ENCODE results near the gene C1orf167. TPM values are rescaled to one million over a fixed set of nuclear protein-coding genes. Genes with fewer than 3 reads are reported as not detected.

The C1orf167 gene
- total RNA-seq, 1 experiment from 2014 or later, result not detected

DNA sequence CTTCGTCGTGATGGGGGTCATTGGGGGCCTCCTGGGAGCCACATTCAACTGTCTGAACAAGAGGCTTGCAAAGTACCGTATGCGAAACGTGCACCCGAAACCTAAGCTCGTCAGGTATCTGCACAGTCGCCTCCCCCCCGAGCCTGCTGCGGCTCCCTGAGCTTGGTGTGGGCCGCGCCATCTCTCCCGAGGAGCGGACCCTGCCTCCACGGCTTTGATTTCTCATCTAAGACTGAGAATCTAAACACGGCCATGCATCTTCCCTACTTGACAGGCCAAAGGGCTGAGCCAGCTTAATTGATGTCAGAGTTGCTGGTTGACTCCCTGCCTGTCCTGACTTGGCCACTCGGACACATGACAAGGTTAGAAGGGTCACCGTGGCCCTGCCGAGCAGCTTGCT, 66.5 kb downstream of the C1orf167 start:
- Histone ChIP-seq H3K9ac (ENCODE audit: low read length) (no peak overlapping the region), H3K36me3 (ENCODE audit: insufficient read depth, low read length) (peaks cover 14% of the 10 kb centered on the region), H4K20me1 (ENCODE audit: insufficient read depth, low read depth, low read length) (no peaks in the 10 kb centered on the region), H2AFZ (ENCODE audit: low read length) (no peak overlapping the region), H3K27me3 (ENCODE audit: low read length) (no peaks in the 10 kb centered on the region), H3K4me3 (ENCODE audit: low read length) (no peak overlapping the region), H3K27ac (ENCODE audit: low read length) (no peak overlapping the region), H3K9me2 (replicated peaks; ENCODE audit: insufficient read depth, low read length) (no peaks in the 10 kb centered on the region), H3K4me2 (ENCODE audit: low read depth, low read length, poor library complexity, severe bottlenecking) (no peak overlapping the region), H3K79me2 (ENCODE audit: low read length) (no peaks in the 10 kb centered on the region), H3K9me3 (ENCODE audit: low read length) (no peaks in the 10 kb centered on the region), H3K4me1 (ENCODE audit: low read length) (no peaks in the 10 kb centered on the region)
- DNase-seq, result no peak

DNA sequence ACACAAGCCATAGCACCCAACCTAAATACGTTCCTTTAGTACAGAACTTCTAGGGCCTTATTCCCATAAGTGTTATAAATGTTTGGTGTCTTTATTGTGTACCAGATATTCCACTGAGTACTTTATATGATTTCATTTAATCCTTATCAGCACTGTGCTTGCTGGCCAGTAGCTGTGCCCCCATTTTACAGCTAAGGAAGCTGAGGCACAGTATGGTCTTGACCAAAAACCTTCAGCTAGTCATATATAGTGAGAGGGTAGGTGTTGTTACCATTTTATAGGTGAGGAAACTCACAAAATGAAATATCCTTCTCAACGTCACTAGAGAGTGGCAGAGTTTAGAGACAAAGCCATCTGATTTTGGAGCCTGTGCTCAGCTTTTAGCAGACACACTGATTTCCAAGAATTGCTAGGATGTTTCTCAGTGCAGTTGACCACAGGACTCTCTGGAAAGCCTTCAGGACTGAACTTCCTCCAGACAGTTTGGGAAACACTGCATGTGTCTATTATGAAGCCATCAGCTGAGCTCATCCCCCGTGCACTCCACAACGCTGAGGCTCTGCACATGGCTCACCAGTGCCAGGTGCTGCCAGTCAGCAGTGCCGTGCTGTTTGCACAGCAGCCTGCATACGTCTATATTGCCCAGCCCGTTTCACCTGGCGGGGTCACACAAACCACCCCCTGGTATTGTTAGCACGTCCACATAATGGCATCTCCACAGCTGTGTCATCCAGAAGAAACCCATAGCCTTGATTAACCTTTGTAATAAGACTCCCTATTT, 70.1 kb downstream of the C1orf167 start:
- Histone ChIP-seq H3K27ac (ENCODE audit: low read length) (no peak overlapping the region), H3K79me2 (ENCODE audit: low read length) (no peaks in the 10 kb centered on the region), H2AFZ (ENCODE audit: low read length) (no peak overlapping the region), H3K4me1 (ENCODE audit: low read length) (no peaks in the 10 kb centered on the region), H3K9ac (ENCODE audit: low read length) (no peak overlapping the region), H3K27me3 (ENCODE audit: low read length) (no peaks in the 10 kb centered on the region), H3K4me3 (ENCODE audit: low read length) (no peak overlapping the region), H4K20me1 (ENCODE audit: insufficient read depth, low read depth, low read length) (peaks cover 6% of the 10 kb centered on the region; the same call in 1 of the 2 replicates), H3K9me2 (replicated peaks; ENCODE audit: insufficient read depth, low read length) (no peaks in the 10 kb centered on the region), H3K36me3 (ENCODE audit: insufficient read depth, low read length) (peaks cover 14% of the 10 kb centered on the region), H3K4me2 (ENCODE audit: low read depth, low read length, poor library complexity, severe bottlenecking) (no peak overlapping the region), H3K9me3 (ENCODE audit: low read length) (no peaks in the 10 kb centered on the region)
- no peak for DNase-seq

DNA sequence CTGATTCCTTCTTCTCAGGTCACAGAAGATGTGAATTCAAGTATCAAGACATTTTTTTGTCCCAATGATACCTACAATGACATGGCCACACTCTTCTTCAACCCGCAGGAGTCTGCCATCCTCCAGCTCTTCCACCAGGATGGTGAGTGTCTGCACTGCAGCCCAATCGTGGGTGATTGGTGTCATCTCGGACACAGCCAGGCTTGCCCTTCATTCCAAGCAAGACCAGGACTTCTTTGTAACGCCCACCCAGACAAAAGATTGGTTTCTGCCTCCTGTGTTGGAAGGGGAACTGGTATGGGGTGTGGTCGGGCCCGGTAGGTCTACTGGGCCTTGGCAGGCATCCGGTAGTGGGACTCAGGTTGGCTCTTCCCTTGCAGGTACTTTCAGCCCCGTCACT, 71.5 kb downstream of the C1orf167 start:
- H3K9ac ChIP-seq (ENCODE audit: low read length), result no peak overlapping the region

DNA sequence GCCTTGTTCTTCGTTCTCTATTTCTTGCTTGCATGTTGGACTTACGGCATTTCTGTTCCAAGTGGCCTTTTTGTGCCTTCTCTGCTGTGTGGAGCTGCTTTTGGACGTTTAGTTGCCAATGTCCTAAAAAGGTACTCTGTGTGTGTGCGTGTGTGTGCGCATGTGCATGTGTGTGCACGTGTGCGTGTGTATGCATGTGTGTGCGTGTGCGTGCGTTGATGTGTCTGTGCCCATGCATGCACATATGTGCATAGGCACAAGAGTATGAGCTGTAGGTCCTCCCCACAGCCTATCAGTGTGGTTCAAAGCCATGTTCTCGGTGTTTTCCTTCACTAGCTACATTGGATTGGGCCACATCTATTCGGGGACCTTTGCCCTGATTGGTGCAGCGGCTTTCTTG, 71.9 kb downstream of the C1orf167 start:
- H2AFZ ChIP-seq (ENCODE audit: low read length), result no peak overlapping the region
- no peak overlapping the region for H3K4me2 ChIP-seq (ENCODE audit: low read depth, low read length, poor library complexity, severe bottlenecking)
- no peaks in the 10 kb centered on the region for H3K9me3 ChIP-seq (ENCODE audit: low read length)
- no peaks in the 10 kb centered on the region for H3K79me2 ChIP-seq (ENCODE audit: low read length)
- DNase-seq, result no peak
- H3K4me3 ChIP-seq (ENCODE audit: low read length), result no peak overlapping the region
- no peaks in the 10 kb centered on the region for H3K27me3 ChIP-seq (ENCODE audit: low read length)
- H3K4me1 ChIP-seq (ENCODE audit: low read length), result no peaks in the 10 kb centered on the region
- no peaks in the 10 kb centered on the region for H3K9me2 ChIP-seq (replicated peaks; ENCODE audit: insufficient read depth, low read length)
- no peak overlapping the region for H3K27ac ChIP-seq (ENCODE audit: low read length)
- H3K9ac ChIP-seq (ENCODE audit: low read length), result no peak overlapping the region
- H4K20me1 ChIP-seq (ENCODE audit: insufficient read depth, low read depth, low read length), result peaks cover 8% of the 10 kb centered on the region; the same call in 1 of the 2 replicates
- H3K36me3 ChIP-seq (ENCODE audit: insufficient read depth, low read length), result peaks cover 9% of the 10 kb centered on the region

More for the DNA sequence above, 71.5 kb downstream of the C1orf167 start:
- H3K4me1 ChIP-seq (ENCODE audit: low read length), result no peaks in the 10 kb centered on the region
- no peak overlapping the region for H3K27ac ChIP-seq (ENCODE audit: low read length)
- H3K9me2 ChIP-seq (replicated peaks; ENCODE audit: insufficient read depth, low read length), result no peaks in the 10 kb centered on the region
- H3K79me2 ChIP-seq (ENCODE audit: low read length), result no peaks in the 10 kb centered on the region
- H3K27me3 ChIP-seq (ENCODE audit: low read length), result no peaks in the 10 kb centered on the region
- H3K9me3 ChIP-seq (ENCODE audit: low read length), result no peaks in the 10 kb centered on the region
- H4K20me1 ChIP-seq (ENCODE audit: insufficient read depth, low read depth, low read length), result peaks cover 7% of the 10 kb centered on the region; the same call in 1 of the 2 replicates
- peaks cover 10% of the 10 kb centered on the region for H3K36me3 ChIP-seq (ENCODE audit: insufficient read depth, low read length)
- no peak overlapping the region for H3K4me3 ChIP-seq (ENCODE audit: low read length)
- no peak overlapping the region for H2AFZ ChIP-seq (ENCODE audit: low read length)
- H3K4me2 ChIP-seq (ENCODE audit: low read depth, low read length, poor library complexity, severe bottlenecking), result no peak overlapping the region
- no peak for DNase-seq

DNA sequence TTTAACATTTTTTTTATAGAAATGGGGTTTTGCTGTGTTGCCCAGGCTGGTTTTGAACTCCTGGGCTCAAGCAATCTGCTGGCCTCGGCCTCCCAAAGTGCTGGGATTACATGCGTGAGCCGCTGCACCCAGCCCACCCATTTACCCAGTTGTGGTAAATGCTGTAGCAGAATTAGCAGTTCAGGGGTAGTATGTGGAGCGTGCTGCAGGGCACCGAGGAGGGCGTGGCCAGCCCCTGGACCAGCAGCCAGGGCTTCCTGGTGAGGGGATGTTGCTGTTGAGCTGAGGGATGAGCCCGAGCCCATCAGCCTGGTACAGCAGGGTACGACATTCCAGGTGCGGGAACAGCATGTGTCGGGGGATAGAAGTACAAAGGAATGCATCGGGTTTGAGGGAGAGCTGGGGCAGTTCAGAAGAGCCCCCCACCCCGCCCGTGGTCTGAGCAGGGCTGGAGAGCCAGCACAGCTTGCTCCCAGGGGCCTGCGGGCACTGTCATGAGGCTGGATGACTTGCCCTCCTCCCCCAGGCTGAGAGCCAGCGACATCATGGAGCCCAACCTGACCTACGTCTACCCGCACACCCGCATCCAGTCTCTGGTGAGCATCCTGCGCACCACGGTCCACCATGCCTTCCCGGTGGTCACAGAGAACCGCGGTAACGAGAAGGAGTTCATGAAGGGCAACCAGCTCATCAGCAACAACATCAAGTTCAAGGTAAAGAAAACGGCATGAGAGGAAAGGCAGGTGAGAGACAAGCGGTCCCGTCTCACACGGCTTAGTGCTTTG, 73.6 kb downstream of the C1orf167 start:
- Histone ChIP-seq H2AFZ (ENCODE audit: low read length) (no peak overlapping the region), H3K9me2 (replicated peaks; ENCODE audit: insufficient read depth, low read length) (no peaks in the 10 kb centered on the region), H3K4me2 (ENCODE audit: low read depth, low read length, poor library complexity, severe bottlenecking) (no peak overlapping the region), H3K9me3 (ENCODE audit: low read length) (no peaks in the 10 kb centered on the region), H3K27me3 (ENCODE audit: low read length) (no peaks in the 10 kb centered on the region), H3K79me2 (ENCODE audit: low read length) (no peaks in the 10 kb centered on the region), H3K4me3 (ENCODE audit: low read length) (no peak overlapping the region), H3K27ac (ENCODE audit: low read length) (no peak overlapping the region), H3K36me3 (ENCODE audit: insufficient read depth, low read length) (peaks cover 16% of the 10 kb centered on the region; the same call in 1 of the 2 replicates), H4K20me1 (ENCODE audit: insufficient read depth, low read depth, low read length) (peaks cover 8% of the 10 kb centered on the region; the same call in 1 of the 2 replicates), H3K9ac (ENCODE audit: low read length) (no peak overlapping the region), H3K4me1 (ENCODE audit: low read length) (peaks cover 4% of the 10 kb centered on the region)
- no peak for DNase-seq

DNA sequence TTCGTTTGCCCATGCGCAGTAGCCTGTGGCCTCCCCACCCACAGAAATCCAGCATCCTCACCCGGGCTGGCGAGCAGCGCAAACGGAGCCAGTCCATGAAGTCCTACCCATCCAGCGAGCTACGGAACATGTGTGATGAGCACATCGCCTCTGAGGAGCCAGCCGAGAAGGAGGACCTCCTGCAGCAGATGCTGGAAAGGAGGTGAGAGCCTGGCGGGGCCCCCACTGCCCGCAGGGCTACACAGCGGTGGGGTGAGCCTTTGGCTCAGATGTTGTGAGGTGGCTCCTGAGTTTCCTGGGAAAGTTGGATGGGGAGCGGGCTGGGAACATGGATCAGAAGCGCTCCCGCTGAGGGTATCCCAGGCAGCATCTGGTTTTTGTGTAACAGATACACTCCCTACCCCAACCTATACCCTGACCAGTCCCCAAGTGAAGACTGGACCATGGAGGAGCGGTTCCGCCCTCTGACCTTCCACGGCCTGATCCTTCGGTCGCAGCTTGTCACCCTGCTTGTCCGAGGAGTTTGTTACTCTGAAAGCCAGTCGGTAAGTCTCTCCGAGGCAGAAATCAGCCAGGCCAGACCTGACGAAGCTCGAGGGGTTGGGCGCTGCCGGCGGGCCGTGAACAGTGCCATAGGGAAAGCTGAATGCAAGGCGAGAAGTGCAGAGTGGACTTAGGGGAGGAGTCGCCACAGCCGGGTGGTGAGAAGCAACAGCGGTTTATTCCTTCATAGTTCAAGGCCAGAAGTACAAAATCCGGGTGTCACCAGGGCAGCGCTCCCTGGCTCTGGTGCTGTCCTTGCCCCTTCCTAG, 75.2 kb downstream of the C1orf167 start:
- H3K27ac ChIP-seq (ENCODE audit: low read length), result no peak overlapping the region
- no peaks in the 10 kb centered on the region for H3K27me3 ChIP-seq (ENCODE audit: low read length)
- no peak overlapping the region for H3K9ac ChIP-seq (ENCODE audit: low read length)
- H4K20me1 ChIP-seq (ENCODE audit: insufficient read depth, low read depth, low read length), result peaks cover 18% of the 10 kb centered on the region; the same call in 1 of the 2 replicates
- no peaks in the 10 kb centered on the region for H3K9me3 ChIP-seq (ENCODE audit: low read length)
- DNase-seq, result no peak
- no peak overlapping the region for H2AFZ ChIP-seq (ENCODE audit: low read length)
- H3K9me2 ChIP-seq (replicated peaks; ENCODE audit: insufficient read depth, low read length), result no peaks in the 10 kb centered on the region
- H3K4me3 ChIP-seq (ENCODE audit: low read length), result no peak overlapping the region
- H3K79me2 ChIP-seq (ENCODE audit: low read length), result no peaks in the 10 kb centered on the region
- peaks cover 24% of the 10 kb centered on the region; the same call in 1 of the 2 replicates for H3K36me3 ChIP-seq (ENCODE audit: insufficient read depth, low read length)
- no peak overlapping the region for H3K4me2 ChIP-seq (ENCODE audit: low read depth, low read length, poor library complexity, severe bottlenecking)
- H3K4me1 ChIP-seq (ENCODE audit: low read length), result peaks cover 19% of the 10 kb centered on the region

DNA sequence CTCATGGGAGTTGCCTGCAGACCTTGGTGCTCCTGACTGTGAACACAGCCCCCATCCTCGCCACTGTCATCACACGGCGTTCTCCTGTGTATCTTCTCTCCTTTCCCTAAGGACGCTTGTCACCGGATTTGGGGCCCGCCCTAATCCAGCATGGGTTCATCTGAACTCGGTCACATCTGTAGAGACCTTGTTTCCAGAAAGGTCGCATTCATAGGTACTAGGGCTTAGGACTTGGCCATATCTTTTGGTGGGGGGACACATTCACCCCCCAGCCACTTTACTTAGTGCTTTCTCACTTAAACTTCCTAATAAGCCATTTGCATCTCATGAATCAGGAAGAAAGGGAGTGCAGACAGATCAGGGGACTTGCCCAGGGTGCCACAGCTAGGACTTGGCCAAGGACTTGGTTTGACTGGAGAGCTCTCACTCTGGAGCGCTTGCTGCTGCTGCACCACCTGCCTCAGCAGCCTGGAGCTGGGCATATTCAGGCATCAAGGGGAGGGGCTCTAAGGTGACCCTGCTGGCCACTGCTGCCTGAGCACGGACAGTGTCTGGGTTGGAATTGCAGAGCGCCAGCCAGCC, 75.9 kb downstream of the C1orf167 start:
- no peaks in the 10 kb centered on the region for H3K9me3 ChIP-seq (ENCODE audit: low read length)
- no peak overlapping the region for H3K4me3 ChIP-seq (ENCODE audit: low read length)
- H3K4me1 ChIP-seq (ENCODE audit: low read length), result peaks cover 26% of the 10 kb centered on the region
- H3K9ac ChIP-seq (ENCODE audit: low read length), result no peak overlapping the region
- H3K36me3 ChIP-seq (ENCODE audit: insufficient read depth, low read length), result peaks cover 23% of the 10 kb centered on the region; the same call in 1 of the 2 replicates
- no peak overlapping the region for H2AFZ ChIP-seq (ENCODE audit: low read length)
- no peaks in the 10 kb centered on the region for H3K79me2 ChIP-seq (ENCODE audit: low read length)
- H3K27me3 ChIP-seq (ENCODE audit: low read length), result no peaks in the 10 kb centered on the region
- H3K9me2 ChIP-seq (replicated peaks; ENCODE audit: insufficient read depth, low read length), result no peaks in the 10 kb centered on the region
- H4K20me1 ChIP-seq (ENCODE audit: insufficient read depth, low read depth, low read length), result peaks cover 23% of the 10 kb centered on the region; the same call in 1 of the 2 replicates
- H3K4me2 ChIP-seq (ENCODE audit: low read depth, low read length, poor library complexity, severe bottlenecking), result no peak overlapping the region
- H3K27ac ChIP-seq (ENCODE audit: low read length), result no peak overlapping the region
- DNase-seq, result no peak
